H9 (cell line): ENCODE data around the gene VIPR1. TPM values are rescaled to one million over a fixed set of nuclear protein-coding genes. Genes with fewer than 3 reads are reported as not detected.
"Not testable (repeated sequence)": the region's sequence is repeated elsewhere in the genome, so short reads cannot be mapped to it uniquely, and the experiment has no call there.

ENCODE experiments used
- DNase-seq: peaks from one replicate; pipeline ENCODE4 v3.0.0-alpha.2; 2017
- H2AFZ ChIP-seq: one replicate; pipeline ENCODE4 v1.6.1; 2013; ENCODE audit warnings: mild to moderate bottlenecking, low read length, control low read depth, moderate library complexity
- H2AK5ac ChIP-seq: 2 replicates; pipeline ENCODE4 v1.6.1; 2013; ENCODE audit warnings: low read length, control low read depth, mixed read lengths; ENCODE audit not compliant: insufficient read length
- H2BK120ac ChIP-seq: one replicate; pipeline ENCODE4 v1.6.1; 2013; ENCODE audit warnings: low read depth, mild to moderate bottlenecking, low read length, control low read depth, inconsistent platforms; ENCODE audit not compliant: poor library complexity, severe bottlenecking
- H2BK12ac ChIP-seq: 2 replicates; pipeline ENCODE4 v1.6.1; 2013; ENCODE audit warnings: low read length, control low read depth, mixed read lengths, low read depth; ENCODE audit not compliant: insufficient read length
- H2BK15ac ChIP-seq: 2 replicates; pipeline ENCODE4 v1.6.1; 2013; ENCODE audit warnings: low read depth, low read length, control low read depth
- H2BK20ac ChIP-seq: one replicate; pipeline ENCODE4 v1.6.1; 2013; ENCODE audit warnings: low read depth, mild to moderate bottlenecking, low read length, control low read depth, inconsistent platforms; ENCODE audit not compliant: poor library complexity, severe bottlenecking
- H2BK5ac ChIP-seq: 2 replicates; pipeline ENCODE4 v1.6.1; 2013; ENCODE audit warnings: low read length, control low read depth, mixed read lengths; ENCODE audit not compliant: insufficient read length
- H3K14ac ChIP-seq: 2 replicates; pipeline ENCODE4 v1.6.1; 2013; ENCODE audit warnings: low read length, control low read depth; ENCODE audit not compliant: insufficient read depth
- H3K18ac ChIP-seq: 2 replicates; pipeline ENCODE4 v1.6.1; 2013; ENCODE audit warnings: low read depth, mild to moderate bottlenecking, mixed read lengths, low read length, control low read depth; ENCODE audit not compliant: insufficient read length
- H3K23ac ChIP-seq: 2 replicates; pipeline ENCODE4 v1.6.1; 2013; ENCODE audit warnings: low read length, control low read depth, mixed read lengths, low read depth; ENCODE audit not compliant: insufficient read length
- H3K23me2 ChIP-seq: 2 replicates; pipeline ENCODE4 v1.6.1; 2013; ENCODE audit warnings: low read depth, mild to moderate bottlenecking, mixed read lengths, low read length, control low read depth; ENCODE audit not compliant: insufficient read length, poor library complexity, severe bottlenecking
- H3K27ac ChIP-seq: 2 replicates; pipeline ENCODE4 v1.5.1; 2013; ENCODE audit warnings: low read length, control low read depth, mixed read lengths, low read depth; ENCODE audit not compliant: insufficient read length
- H3K27me3 ChIP-seq: 2 replicates; pipeline ENCODE4 v1.6.1; 2013; ENCODE audit warnings: low read length, control low read depth, inconsistent platforms; ENCODE audit not compliant: insufficient read depth
- H3K4ac ChIP-seq: 2 replicates; pipeline ENCODE4 v1.6.1; 2013; ENCODE audit warnings: low read depth, mild to moderate bottlenecking, control low read depth, inconsistent platforms, low read length, moderate library complexity
- H3K4me1 ChIP-seq: 2 replicates; pipeline ENCODE4 v1.6.1; 2013; ENCODE audit warnings: low read length, control low read depth, inconsistent platforms; ENCODE audit not compliant: insufficient read depth
- H3K4me2 ChIP-seq: 2 replicates; pipeline ENCODE4 v1.6.1; 2013; ENCODE audit warnings: low read length, control low read depth, mixed read lengths; ENCODE audit not compliant: insufficient read length, insufficient read depth
- H3K56ac ChIP-seq: 2 replicates; pipeline ENCODE4 v1.6.1; 2013; ENCODE audit warnings: low read depth, mild to moderate bottlenecking, mixed read lengths, low read length, control low read depth; ENCODE audit not compliant: insufficient read length
- H3K79me1 ChIP-seq: 2 replicates; pipeline ENCODE4 v1.6.1; 2013; ENCODE audit warnings: low read depth, mild to moderate bottlenecking, moderate library complexity, low read length, control low read depth, inconsistent platforms; ENCODE audit not compliant: insufficient read depth, poor library complexity, severe bottlenecking
- H3K79me2 ChIP-seq: 2 replicates; pipeline ENCODE4 v1.6.1; 2013; ENCODE audit warnings: low read length, control low read depth, inconsistent platforms; ENCODE audit not compliant: insufficient read depth
- H3K9ac ChIP-seq: 2 replicates; pipeline ENCODE4 v1.6.1; 2013; ENCODE audit warnings: low read length, control low read depth, mixed read lengths; ENCODE audit not compliant: insufficient read length; ENCODE audit errors: extremely low read depth
- H3K9me3 ChIP-seq: one replicate; pipeline ENCODE4 v1.6.1; 2013; ENCODE audit warnings: low read depth, low read length, inconsistent platforms; ENCODE audit not compliant: control insufficient read depth
- H3T11ph ChIP-seq: one replicate; pipeline ENCODE4 v1.6.1; 2013; ENCODE audit warnings: mild to moderate bottlenecking, low read length, control low read depth, inconsistent platforms
- H4K20me1 ChIP-seq: one replicate; pipeline ENCODE4 v1.6.1; 2013; ENCODE audit not compliant: control insufficient read depth, insufficient read length, insufficient read depth
- H4K5ac ChIP-seq: 2 replicates; pipeline ENCODE4 v1.6.1; 2013; ENCODE audit warnings: low read depth, mild to moderate bottlenecking, mixed read lengths, low read length, control low read depth; ENCODE audit not compliant: insufficient read length
- H4K8ac ChIP-seq: replicated peaks from 2 replicates; pipeline ENCODE4 v1.6.1; 2013; ENCODE audit warnings: low read length, control low read depth, mixed read lengths, low read depth; ENCODE audit not compliant: insufficient read length
- H4K91ac ChIP-seq: 2 replicates; pipeline ENCODE4 v1.6.1; 2013; ENCODE audit warnings: low read depth, mild to moderate bottlenecking, moderate library complexity, mixed read lengths, low read length, control low read depth; ENCODE audit not compliant: insufficient read length
- H3K27ac Mint-ChIP-seq, 3 experiments: 2 replicates in 2 of 3; 3 replicates in 1 of 3; pipeline ENCODE4 v1.8.0; 2020 to 2021; ENCODE audit warnings: mixed read lengths in 3 of 3, mild to moderate bottlenecking in 1 of 3, moderate library complexity in 1 of 3
- H3K27me3 Mint-ChIP-seq: 2 replicates; pipeline ENCODE4 v1.8.0; 2021; ENCODE audit warnings: low read depth, mild to moderate bottlenecking, moderate library complexity, mixed read lengths
- H3K36me3 Mint-ChIP-seq, 3 experiments: 2 replicates in 2 of 3; 3 replicates in 1 of 3; pipeline ENCODE4 v1.8.0; 2020 to 2021; ENCODE audit warnings: low read depth in 3 of 3, mixed read lengths in 3 of 3; ENCODE audit not compliant: insufficient read depth in 1 of 3
- H3K4me1 Mint-ChIP-seq, 2 experiments: 2 replicates each; pipeline ENCODE4 v1.8.0; 2020; ENCODE audit warnings: mixed read lengths in 2 of 2
- H3K4me3 Mint-ChIP-seq, 2 experiments: 2 replicates in 1 of 2; 3 replicates in 1 of 2; pipeline ENCODE4 v1.8.0; 2020 to 2021; ENCODE audit warnings: mild to moderate bottlenecking in 2 of 2, mixed read lengths in 2 of 2, moderate library complexity in 1 of 2
- H3K9me3 Mint-ChIP-seq, 2 experiments: 2 replicates in 1 of 2; 3 replicates in 1 of 2; pipeline ENCODE4 v1.8.0; 2020; ENCODE audit warnings: mild to moderate bottlenecking in 2 of 2, mixed read lengths in 2 of 2, moderate library complexity in 1 of 2
- CTCF ChIP-seq: fragments of 200-600 bp; sonication (generic); conservative IDR thresholded peaks from 3 replicates; pipeline ENCODE4 v1.8.0; 2021; ENCODE audit warnings: antibody characterized with exemption, mild to moderate bottlenecking
- WGBS: extraction: QIAGEN DNeasy Blood & Tissue Kit; methylation state at CpG from one replicate; pipeline ENCODE4 v1.1.7; 2013; ENCODE audit warnings: missing lambda C conversion rate, low lambda C conversion rate, mixed read lengths; ENCODE audit not compliant: insufficient read length; ENCODE audit errors: extremely low coverage; 5-methylcytosine and 5-hydroxymethylcytosine counted together
- total RNA-seq: library from RNA; stranded (reverse); gene quantifications from 2 replicates; pipeline ENCODE4 v1.2.1, GENCODE V29; 2021

VIPR1 gene
- total RNA-seq, 1 experiment from 2014 or later: 6.5 TPM

- H4K20me1 ChIP-seq: no peaks in the 10 kb centered on the region
- Mint-ChIP-seq H3K4me1 (no peaks in the 10 kb centered on the region), H3K4me3 (no peak overlapping the region), H3K27me3 (no peaks in the 10 kb centered on the region), H3K9me3 (no peaks in the 10 kb centered on the region), H3K36me3 (peaks cover 33 to 68% (median 66%) of the 10 kb centered on the region in 3 experiments), H3K27ac (no peak overlapping the region)
- WGBS: no CpG with 5 or more reads among the region's 3 CpGs
- H2BK15ac ChIP-seq: no peak overlapping the region
- no peak for TF ChIP-seq CTCF
- no peaks in the 10 kb centered on the region for H3K23me2 ChIP-seq
- H4K91ac ChIP-seq: no peak overlapping the region
- DNase-seq: no peak
- H3K18ac ChIP-seq: no peak overlapping the region
- no peak overlapping the region for H3K9ac ChIP-seq
- no peak overlapping the region for H4K5ac ChIP-seq
- H4K8ac ChIP-seq: no peak overlapping the region
- H2BK120ac ChIP-seq: no peak overlapping the region
- H3K4me1 ChIP-seq: no peaks in the 10 kb centered on the region
- no peak overlapping the region for H3K4me2 ChIP-seq
- no peak overlapping the region for H2BK20ac ChIP-seq
- H3K27me3 ChIP-seq: no peaks in the 10 kb centered on the region
- no peaks in the 10 kb centered on the region for H3K9me3 ChIP-seq
- peaks cover 1% of the 10 kb centered on the region; the same call in 1 of the 2 replicates for H3K79me2 ChIP-seq
- H3K4ac ChIP-seq: no peak overlapping the region
- no peak overlapping the region for H3K56ac ChIP-seq
- H2BK12ac ChIP-seq: no peak overlapping the region
- H2AK5ac ChIP-seq: no peak overlapping the region
- no peak overlapping the region for H3K23ac ChIP-seq
- H3T11ph ChIP-seq: no peak overlapping the region
- no peaks in the 10 kb centered on the region for H3K79me1 ChIP-seq
- no peak overlapping the region for H2BK5ac ChIP-seq
- H2AFZ ChIP-seq: no peak overlapping the region
- no peak overlapping the region for H3K14ac ChIP-seq
- no peak overlapping the region for H3K27ac ChIP-seq
Observed at GRCh38 chr3:42556089-42556632, 53.7 kb downstream of the VIPR1 start.

GRCh38 chr3:42556817-42557216 is 54.4 kb downstream of the VIPR1 start:
- H2BK120ac ChIP-seq, H3K4me2 ChIP-seq, H3K27me3 Mint-ChIP-seq, H2BK15ac ChIP-seq, H2AK5ac ChIP-seq, H2BK20ac ChIP-seq, H3K56ac ChIP-seq, H3K4me1 Mint-ChIP-seq, H4K91ac ChIP-seq, H3K18ac ChIP-seq, H2BK12ac ChIP-seq, H3T11ph ChIP-seq, H3K23me2 ChIP-seq, H4K20me1 ChIP-seq, DNase-seq, H4K8ac ChIP-seq, H3K27me3 ChIP-seq, H3K14ac ChIP-seq, H3K9me3 Mint-ChIP-seq, H4K5ac ChIP-seq, H2AFZ ChIP-seq, H3K9ac ChIP-seq, H3K9me3 ChIP-seq, H3K27ac ChIP-seq, H3K4ac ChIP-seq, H3K4me3 Mint-ChIP-seq, H3K4me1 ChIP-seq, H3K79me1 ChIP-seq, H3K27ac Mint-ChIP-seq, H3K79me2 ChIP-seq, H3K23ac ChIP-seq, H2BK5ac ChIP-seq: not testable (repeated sequence)
- WGBS: no CpG with 5 or more reads among the region's 6 CpGs
- peaks cover 33 to 70% (median 64%) of the 10 kb centered on the region in 3 experiments for H3K36me3 Mint-ChIP-seq
